Sigmoid colon (tissue), 4 donors: ENCODE data around the gene PTTG1IP2.

ENCODE experiments used
- CTCF ChIP-seq, 4 experiments: fragments of 450-650 bp in 3 of 4; fragments of 200-600 bp in 1 of 4; IDR thresholded peaks; one replicate each; pipeline ENCODE4 v1.5.1; 2016 to 2019; ENCODE audit warnings: antibody characterized with exemption in 4 of 4, mild to moderate bottlenecking in 3 of 4, moderate library complexity in 2 of 4
- POLR2A ChIP-seq, 2 donors: fragments of 450-650 bp; IDR thresholded peaks; one replicate each; pipeline ENCODE4 v1.6.1; 2016; ENCODE audit warnings: antibody characterized with exemption in 2 of 2, mild to moderate bottlenecking in 2 of 2, moderate library complexity in 2 of 2
- POLR2AphosphoS5 ChIP-seq, 4 donors: sonication (generic); formaldehyde crosslinking; IDR thresholded peaks; one replicate each; pipeline ENCODE4 v1.6.1; 2017; ENCODE audit warnings: antibody characterized with exemption in 4 of 4

GRCh38 chr7:90445633-90446032, 23.8 kb upstream of the PTTG1IP2 start:
- TF ChIP-seq POLR2AphosphoS5 (IDR thresholded peaks at IDR 0.05) (no peak), POLR2A (IDR thresholded peaks at IDR 0.05) (no peak), CTCF (IDR thresholded peaks at IDR 0.05) (no peak)
